ENCODE results near the gene MGAT4A.

Gene MGAT4A

GRCh38 chr2:98588880-98589431 lies 142.0 kb downstream of the MGAT4A start:
- H3K4me3 ChIP-seq (ENCODE audit: low read length): no peak overlapping the region
- TF ChIP-seq ZNF274 (IDR thresholded peaks at IDR 0.05; ENCODE audit: low read depth, low read length): no peak

GRCh38 chr2:98586551-98587140 lies 144.3 kb downstream of the MGAT4A start:
- H3K4me3 ChIP-seq (ENCODE audit: low read length): no peak overlapping the region
- no peak for TF ChIP-seq ZNF274 (IDR thresholded peaks at IDR 0.05; ENCODE audit: low read depth, low read length)

GRCh38 chr2:98585386-98585785 lies 145.5 kb downstream of the MGAT4A start:
- no peak for TF ChIP-seq ZNF274 (IDR thresholded peaks at IDR 0.05; ENCODE audit: low read depth, low read length)
- no peak overlapping the region for H3K4me3 ChIP-seq (ENCODE audit: low read length)

GRCh38 chr2:98583816-98584618 lies 146.9 kb downstream of the MGAT4A start:
- no peak overlapping the region for H3K4me3 ChIP-seq (ENCODE audit: low read length)
- no peak for TF ChIP-seq ZNF274 (IDR thresholded peaks at IDR 0.05; ENCODE audit: low read depth, low read length)

- TF ChIP-seq ZNF274 (IDR thresholded peaks at IDR 0.05; ENCODE audit: low read depth, low read length): no peak
- H3K4me3 ChIP-seq (ENCODE audit: low read length): no peak overlapping the region
Observed at GRCh38 chr2:98583276-98583675, 147.7 kb downstream of the MGAT4A start.

- H3K4me3 ChIP-seq (ENCODE audit: low read length): no peak overlapping the region
- no peak for TF ChIP-seq ZNF274 (IDR thresholded peaks at IDR 0.05; ENCODE audit: low read depth, low read length)
Observed at GRCh38 chr2:98582523-98582922, 148.4 kb downstream of the MGAT4A start.

GRCh38 chr2:98580656-98581284 lies 150.2 kb downstream of the MGAT4A start:
- TF ChIP-seq ZNF274 (IDR thresholded peaks at IDR 0.05; ENCODE audit: low read depth, low read length): no peak
- no peak overlapping the region for H3K4me3 ChIP-seq (ENCODE audit: low read length)

GRCh38 chr2:98579926-98580325 lies 151.0 kb downstream of the MGAT4A start:
- no peak for TF ChIP-seq ZNF274 (IDR thresholded peaks at IDR 0.05; ENCODE audit: low read depth, low read length)
- no peak overlapping the region for H3K4me3 ChIP-seq (ENCODE audit: low read length)

GRCh38 chr2:98578231-98578630 lies 152.7 kb downstream of the MGAT4A start:
- TF ChIP-seq ZNF274 (IDR thresholded peaks at IDR 0.05; ENCODE audit: low read depth, low read length): no peak

GRCh38 chr2:98577313-98577712 lies 153.6 kb downstream of the MGAT4A start:
- TF ChIP-seq ZNF274 (IDR thresholded peaks at IDR 0.05; ENCODE audit: low read depth, low read length): no peak
- H3K4me3 ChIP-seq (ENCODE audit: low read length): no peak overlapping the region

More at GRCh38 chr2:98578231-98578630, 152.7 kb downstream of the MGAT4A start:
- H3K4me3 ChIP-seq (ENCODE audit: low read length): no peak overlapping the region

- no peak for TF ChIP-seq ZNF274 (IDR thresholded peaks at IDR 0.05; ENCODE audit: low read depth, low read length)
Observed at GRCh38 chr2:98576666-98577312, 154.1 kb downstream of the MGAT4A start.

GRCh38 chr2:98573426-98573825 lies 157.5 kb downstream of the MGAT4A start:
- H3K4me3 ChIP-seq (ENCODE audit: low read length): no peak overlapping the region

More at GRCh38 chr2:98576666-98577312, 154.1 kb downstream of the MGAT4A start:
- no peak overlapping the region for H3K4me3 ChIP-seq (ENCODE audit: low read length)

GRCh38 chr2:98572676-98573075 lies 158.3 kb downstream of the MGAT4A start:
- no peak for TF ChIP-seq ZNF274 (IDR thresholded peaks at IDR 0.05; ENCODE audit: low read depth, low read length)
- H3K4me3 ChIP-seq (ENCODE audit: low read length): no peak overlapping the region

More at GRCh38 chr2:98573426-98573825, 157.5 kb downstream of the MGAT4A start:
- no peak for TF ChIP-seq ZNF274 (IDR thresholded peaks at IDR 0.05; ENCODE audit: low read depth, low read length)

- no peak for TF ChIP-seq ZNF274 (IDR thresholded peaks at IDR 0.05; ENCODE audit: low read depth, low read length)
- no peak overlapping the region for H3K4me3 ChIP-seq (ENCODE audit: low read length)
Observed at GRCh38 chr2:98572211-98572610, 158.7 kb downstream of the MGAT4A start.

All from GM08714 (cell line).